ENCODE data around the gene DAB2.

DNA sequence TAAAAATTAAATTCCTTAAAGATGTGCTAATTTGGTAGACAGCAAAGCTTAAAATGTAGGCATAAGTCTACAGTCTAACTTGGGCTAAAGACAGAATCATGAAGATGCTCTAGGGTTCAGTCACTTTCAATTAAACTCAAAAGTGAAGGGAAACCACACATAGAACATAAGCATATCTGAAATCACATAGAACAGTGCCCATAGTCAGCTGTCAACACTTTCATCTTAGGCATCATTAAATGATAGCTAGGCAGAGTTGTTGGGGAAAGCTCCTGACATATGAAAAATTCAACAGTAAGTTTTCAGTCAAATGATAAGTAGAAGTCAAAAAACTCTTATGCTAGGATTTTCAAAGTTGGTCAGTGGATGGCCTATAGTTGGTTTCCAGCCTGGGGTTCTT, 11.0 kb downstream of the DAB2 start:
- no peak for TF ChIP-seq CTCF (IDR thresholded peaks at IDR 0.05; ENCODE audit: low read length)
- TF ChIP-seq EZH2 (IDR thresholded peaks at IDR 0.05; ENCODE audit: borderline replicate concordance, low read length) = no peak
